Natural killer cell (primary cell): ENCODE results near the gene MRPS5. TPM values are rescaled to one million over a fixed set of nuclear protein-coding genes. Genes with fewer than 3 reads are reported as not detected.
A peak's percentile ranks its signal among the peaks of the same experiment; 100 is the strongest.

Experiments used
- ATAC-seq, 3 donors: fragments of 150-1000 bp in 2 of 3; fragments of 200-7000 bp in 1 of 3; cut with Tn5 transposase; 1 replicate in 1 of 3; 2 replicates in 2 of 3; pipeline ENCODE4 v1.10.0; 2021; ENCODE audit warnings: mild to moderate bottlenecking in 2 of 3, moderate library complexity in 2 of 3
- DNase-seq, 2 donors: peaks; one replicate each; pipeline versions ENCODE4 v3.0.0 to v3.0.0-alpha.2; 2013 to 2021; ENCODE audit warnings: mixed read lengths in 1 of 2
- H3K27ac ChIP-seq: one replicate; pipeline ENCODE4 v1.5.1; 2013; ENCODE audit warnings: mild to moderate bottlenecking, low read length
- H3K27me3 ChIP-seq: one replicate; pipeline ENCODE4 v1.6.1; 2013; ENCODE audit warnings: low read length; ENCODE audit not compliant: control insufficient read depth, insufficient read depth
- H3K36me3 ChIP-seq: one replicate; pipeline ENCODE4 v1.6.1; 2013; ENCODE audit warnings: low read length; ENCODE audit not compliant: control insufficient read depth, insufficient read depth
- H3K4me1 ChIP-seq: one replicate; pipeline ENCODE4 v1.6.1; 2013; ENCODE audit warnings: low read length; ENCODE audit not compliant: control insufficient read depth, insufficient read depth
- H3K4me3 ChIP-seq: one replicate; pipeline ENCODE4 v1.5.1; 2013; ENCODE audit warnings: low read length
- H3K9me3 ChIP-seq: one replicate; pipeline ENCODE4 v1.6.1; 2013; ENCODE audit warnings: low read length; ENCODE audit not compliant: control insufficient read depth, insufficient read depth
- H3K27ac Mint-ChIP-seq, 2 donors: one replicate each; pipeline ENCODE4 v1.8.0; 2022; ENCODE audit warnings: mild to moderate bottlenecking in 2 of 2, mixed read lengths in 2 of 2, moderate library complexity in 1 of 2
- H3K27me3 Mint-ChIP-seq, 2 donors: one replicate each; pipeline ENCODE4 v1.8.0; 2022; ENCODE audit warnings: low read depth in 2 of 2, mixed read lengths in 2 of 2
- H3K36me3 Mint-ChIP-seq: one replicate; pipeline ENCODE4 v1.8.0; 2022; ENCODE audit warnings: mixed read lengths
- H3K4me1 Mint-ChIP-seq, 2 donors: one replicate each; pipeline ENCODE4 v1.8.0; 2022; ENCODE audit warnings: mixed read lengths in 2 of 2
- H3K4me3 Mint-ChIP-seq: one replicate; pipeline ENCODE4 v1.8.0; 2022; ENCODE audit warnings: mild to moderate bottlenecking, moderate library complexity, mixed read lengths
- H3K9me3 Mint-ChIP-seq, 2 donors: one replicate each; pipeline ENCODE4 v1.8.0; 2022; ENCODE audit warnings: mixed read lengths in 2 of 2
- WGBS: methylation state at CpG from one replicate; pipeline ENCODE4 v1.1.7; 2013; ENCODE audit warnings: missing lambda C conversion rate; ENCODE audit not compliant: insufficient coverage; 5-methylcytosine and 5-hydroxymethylcytosine counted together
- intact Hi-C: fragments of 100-400 bp; cut with micrococcal nuclease; formaldehyde crosslinking; loops from one replicate; pipeline ENCODE4 v1.14.2; 2022
- total RNA-seq, 4 donors: library from RNA; stranded (reverse); fragments of 120-200 nt in 1 of 4; gene quantifications; one replicate each; pipeline versions ENCODE4 v1.2.3 to v1.2.4, GENCODE V29; 2013 to 2022
- TF ChIP-seq, protein P1 (sequence below): fragments of 200-600 bp; IDR thresholded peaks from one replicate; pipeline ENCODE4 v1.8.0; 2022; ENCODE audit warnings: antibody characterized with exemption

The MRPS5 gene
- total RNA-seq, 3 donors from 2014 or later (not counting 1 experiment from before 2014, with no cell fraction given) = 26.4 to 40.0 (median 29.8) TPM

DNA sequence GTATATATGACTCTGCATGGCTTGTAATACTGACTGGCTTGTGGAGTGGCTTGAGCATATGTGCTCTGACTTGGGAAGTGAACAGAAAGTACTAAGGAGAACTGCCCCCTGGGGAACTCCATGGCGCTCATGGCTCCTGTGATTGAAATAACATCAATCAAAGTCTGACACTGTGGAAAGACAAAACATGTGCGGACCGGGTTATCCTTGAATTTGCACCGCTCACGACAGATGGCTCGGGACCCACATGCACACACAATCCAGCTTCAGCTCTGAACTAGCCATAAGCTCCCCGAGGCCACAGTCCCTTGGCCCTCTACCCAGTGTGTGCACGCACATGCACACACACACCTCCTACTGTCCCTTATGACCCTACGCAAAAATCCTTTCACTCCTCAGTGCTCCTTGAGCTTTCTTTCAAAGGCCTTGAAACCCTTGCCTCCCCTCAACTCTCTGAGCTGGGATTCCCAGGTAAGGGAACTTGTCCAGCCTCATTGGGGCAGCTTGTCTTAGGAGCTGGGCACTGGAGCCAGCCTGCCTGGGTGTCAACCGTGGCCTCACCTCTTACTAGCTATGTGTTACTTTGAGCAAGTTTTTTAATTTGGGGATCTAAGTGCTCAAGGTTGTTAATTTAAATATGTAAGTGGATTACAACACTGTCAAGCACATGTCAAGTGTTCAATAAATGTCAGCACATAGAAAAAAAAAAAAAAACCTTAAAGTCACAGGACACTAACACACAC is 43.6 kb downstream of the MRPS5 start:
- Mint-ChIP-seq H3K4me1 (peaks cover 5 to 6% of the 10 kb centered on the region in 2 donors), H3K36me3 (no peaks in the 10 kb centered on the region), H3K9me3 (no peaks in the 10 kb centered on the region), H3K27ac (no peak overlapping the region), H3K4me3 (peak overlapping the region; percentile 45), H3K27me3 (peaks cover 12 to 14% of the 10 kb centered on the region in 2 donors)
- H3K36me3 ChIP-seq = no peaks in the 10 kb centered on the region
- peaks cover 43% of the 10 kb centered on the region for H3K4me1 ChIP-seq
- DNase-seq (no peak), ATAC-seq (no peak)
- intact Hi-C loops = loop anchor here (5.0 kb wide), 1 partner anchor 129 kb away; the partner anchor contains the start of gene ZNF892
- H3K27me3 ChIP-seq = no peaks in the 10 kb centered on the region
- no peak overlapping the region for H3K4me3 ChIP-seq
- 94% methylated on average over 10 of the region's 10 CpGs for WGBS
- H3K27ac ChIP-seq = no peak overlapping the region
- TF ChIP-seq, protein P1, sequence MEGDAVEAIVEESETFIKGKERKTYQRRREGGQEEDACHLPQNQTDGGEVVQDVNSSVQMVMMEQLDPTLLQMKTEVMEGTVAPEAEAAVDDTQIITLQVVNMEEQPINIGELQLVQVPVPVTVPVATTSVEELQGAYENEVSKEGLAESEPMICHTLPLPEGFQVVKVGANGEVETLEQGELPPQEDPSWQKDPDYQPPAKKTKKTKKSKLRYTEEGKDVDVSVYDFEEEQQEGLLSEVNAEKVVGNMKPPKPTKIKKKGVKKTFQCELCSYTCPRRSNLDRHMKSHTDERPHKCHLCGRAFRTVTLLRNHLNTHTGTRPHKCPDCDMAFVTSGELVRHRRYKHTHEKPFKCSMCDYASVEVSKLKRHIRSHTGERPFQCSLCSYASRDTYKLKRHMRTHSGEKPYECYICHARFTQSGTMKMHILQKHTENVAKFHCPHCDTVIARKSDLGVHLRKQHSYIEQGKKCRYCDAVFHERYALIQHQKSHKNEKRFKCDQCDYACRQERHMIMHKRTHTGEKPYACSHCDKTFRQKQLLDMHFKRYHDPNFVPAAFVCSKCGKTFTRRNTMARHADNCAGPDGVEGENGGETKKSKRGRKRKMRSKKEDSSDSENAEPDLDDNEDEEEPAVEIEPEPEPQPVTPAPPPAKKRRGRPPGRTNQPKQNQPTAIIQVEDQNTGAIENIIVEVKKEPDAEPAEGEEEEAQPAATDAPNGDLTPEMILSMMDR = no peak
- no peaks in the 10 kb centered on the region for H3K9me3 ChIP-seq

DNA sequence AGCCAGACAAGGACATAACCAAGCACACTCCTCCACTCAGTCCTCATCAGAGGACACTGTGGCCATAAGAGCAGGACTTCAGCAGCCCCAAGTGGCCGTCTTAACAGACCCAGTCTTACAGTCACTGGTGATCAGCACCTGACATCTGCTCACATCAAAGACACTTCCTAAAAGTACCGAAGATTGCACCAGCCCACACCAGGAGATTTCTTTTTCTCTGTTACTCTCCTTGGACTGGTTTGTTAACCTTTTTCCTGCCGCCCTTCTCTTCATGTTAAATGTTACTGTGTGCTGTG is 44.1 kb downstream of the MRPS5 start:
- no peak for ATAC-seq
- Histone ChIP-seq H3K27me3 (no peaks in the 10 kb centered on the region), H3K27ac (no peak overlapping the region), H3K4me3 (no peak overlapping the region), H3K9me3 (no peaks in the 10 kb centered on the region), H3K4me1 (peaks cover 43% of the 10 kb centered on the region), H3K36me3 (no peaks in the 10 kb centered on the region)
- H3K4me1 Mint-ChIP-seq = peaks cover 5 to 6% of the 10 kb centered on the region in 2 donors
- H3K9me3 Mint-ChIP-seq = no peaks in the 10 kb centered on the region
- H3K36me3 Mint-ChIP-seq = no peaks in the 10 kb centered on the region
- TF ChIP-seq, protein P1 = no peak
- no peak overlapping the region for H3K27ac Mint-ChIP-seq
- peaks cover 12 to 14% of the 10 kb centered on the region in 2 donors for H3K27me3 Mint-ChIP-seq
- DNase-seq = no peak
- peak overlapping the region; percentile 45 for H3K4me3 Mint-ChIP-seq
- WGBS = 13% methylated on average over 2 of the region's 3 CpGs
- intact Hi-C loops = loop anchor here (5.0 kb wide), 1 partner anchor 130 kb away; the partner anchor contains the start of gene ZNF892

DNA sequence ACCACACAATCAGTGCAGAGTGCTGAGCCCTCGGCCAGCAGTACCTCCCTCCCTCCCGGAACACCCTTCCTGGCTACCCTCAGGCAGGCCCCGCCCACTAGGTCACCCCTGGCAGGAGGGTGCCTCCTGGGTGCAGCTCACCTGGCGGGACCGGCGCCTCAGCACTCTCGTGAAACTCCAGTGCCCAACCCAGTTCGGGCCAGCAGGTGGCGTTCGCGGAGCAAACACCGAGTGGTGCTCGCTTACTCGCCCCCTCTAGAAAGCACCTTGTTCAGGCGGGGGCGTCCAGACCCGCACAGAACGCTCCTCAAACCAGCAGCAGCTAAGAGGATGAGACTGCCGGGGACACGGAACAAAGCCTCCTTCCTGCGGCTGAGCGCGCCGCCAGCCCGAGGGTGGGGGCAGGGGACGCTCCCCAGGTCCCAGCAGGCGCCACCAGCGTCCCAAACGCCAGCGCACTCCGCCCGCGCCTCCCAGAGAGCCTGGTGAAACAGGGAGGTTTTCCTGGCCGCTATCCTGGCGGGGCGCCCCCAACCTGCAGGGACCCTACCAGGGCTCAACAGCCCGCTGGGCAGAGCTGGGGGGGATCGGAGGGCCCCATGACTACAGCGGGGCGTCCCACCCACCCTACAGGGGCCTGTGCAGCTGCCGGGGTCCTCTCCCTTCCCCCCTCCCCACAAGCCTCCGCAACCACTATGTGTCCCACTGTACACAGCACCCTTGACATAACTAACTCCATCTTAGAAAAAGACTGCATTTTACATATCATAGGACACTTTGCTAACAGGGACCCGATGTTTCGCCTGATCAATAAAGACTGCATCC is 44.7 kb downstream of the MRPS5 start:
- no peak overlapping the region for H3K27ac Mint-ChIP-seq
- Histone ChIP-seq H3K27me3 (no peaks in the 10 kb centered on the region), H3K4me1 (peaks cover 43% of the 10 kb centered on the region), H3K9me3 (no peaks in the 10 kb centered on the region), H3K36me3 (no peaks in the 10 kb centered on the region), H3K27ac (no peak overlapping the region), H3K4me3 (peak overlapping the region; percentile 23)
- TF ChIP-seq, protein P1 = peak; percentile 75
- peak overlapping the region; percentile 49 for H3K4me3 Mint-ChIP-seq
- WGBS = 13% methylated on average over 44 of the region's 44 CpGs
- peaks cover 5 to 6% of the 10 kb centered on the region in 2 donors for H3K4me1 Mint-ChIP-seq
- ATAC-seq (peak; percentile 75 to 93 (median 91)), DNase-seq (peak; percentile 57 to 94)
- no peaks in the 10 kb centered on the region for H3K9me3 Mint-ChIP-seq
- peaks cover 12 to 14% of the 10 kb centered on the region in 2 donors for H3K27me3 Mint-ChIP-seq
- H3K36me3 Mint-ChIP-seq = no peaks in the 10 kb centered on the region
- intact Hi-C loops = loop anchor here (1.0 to 5.0 kb wide), 2 partner anchors 38 to 130 kb away; partner anchors contain the start of gene ZNF892
